Adrenal gland (tissue), 5 donors: ENCODE results near the gene TCF19.

ENCODE experiments used
- POLR2A ChIP-seq, 2 donors: fragments of 450-650 bp; IDR thresholded peaks; one replicate each; pipeline ENCODE4 v1.6.1; 2017; ENCODE audit warnings: antibody characterized with exemption in 2 of 2, mild to moderate bottlenecking in 2 of 2, moderate library complexity in 1 of 2
- TF ChIP-seq, protein P1 (sequence below), 6 experiments: fragments of 450-650 bp in 4 of 6; fragments of 200-600 bp in 2 of 6; sonication (generic) in 1 of 6; IDR thresholded peaks; 1 replicate in 5 of 6; 2 replicates in 1 of 6; pipeline versions ENCODE4 v1.5.1 to v1.8.0; 2016 to 2021; ENCODE audit warnings: antibody characterized with exemption in 6 of 6, mild to moderate bottlenecking in 2 of 6, moderate library complexity in 1 of 6
- donor health status: DM: no; HTN: no; CAD: no.

DNA sequence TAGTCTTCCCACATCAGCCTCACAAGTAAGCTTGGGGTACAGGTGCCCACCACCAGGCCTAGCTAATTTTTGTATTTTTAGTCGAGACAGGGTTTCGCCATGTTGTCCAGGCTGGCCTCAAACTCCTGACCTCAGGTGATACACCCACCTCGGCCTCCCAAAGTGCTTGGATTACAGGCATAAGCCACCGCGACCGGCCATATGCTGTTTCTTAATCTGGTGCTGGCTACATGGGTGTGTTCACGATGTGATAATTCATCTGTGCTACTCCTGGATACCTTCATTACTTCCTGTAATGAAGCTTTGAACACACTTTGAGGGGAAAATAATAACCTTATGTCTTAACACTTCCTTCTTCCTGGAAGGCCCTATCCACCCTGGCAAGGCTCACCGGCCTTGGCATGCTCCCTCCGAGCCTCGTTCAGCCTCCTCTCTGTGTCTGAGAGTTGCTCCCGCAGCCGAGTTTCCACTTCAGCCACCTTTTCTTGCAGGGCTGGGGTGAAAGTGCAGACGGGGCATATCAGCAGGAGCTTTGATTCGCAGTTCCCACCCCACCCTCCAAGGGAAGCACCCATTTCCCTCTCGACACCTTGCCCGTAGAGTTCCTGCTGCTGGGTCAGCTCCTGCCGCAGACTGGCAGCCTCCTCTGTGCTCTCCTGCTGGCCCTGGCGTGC, 14.0 kb upstream of the TCF19 start:
- no peak for TF ChIP-seq POLR2A (IDR thresholded peaks at IDR 0.05)
- TF ChIP-seq, protein P1, sequence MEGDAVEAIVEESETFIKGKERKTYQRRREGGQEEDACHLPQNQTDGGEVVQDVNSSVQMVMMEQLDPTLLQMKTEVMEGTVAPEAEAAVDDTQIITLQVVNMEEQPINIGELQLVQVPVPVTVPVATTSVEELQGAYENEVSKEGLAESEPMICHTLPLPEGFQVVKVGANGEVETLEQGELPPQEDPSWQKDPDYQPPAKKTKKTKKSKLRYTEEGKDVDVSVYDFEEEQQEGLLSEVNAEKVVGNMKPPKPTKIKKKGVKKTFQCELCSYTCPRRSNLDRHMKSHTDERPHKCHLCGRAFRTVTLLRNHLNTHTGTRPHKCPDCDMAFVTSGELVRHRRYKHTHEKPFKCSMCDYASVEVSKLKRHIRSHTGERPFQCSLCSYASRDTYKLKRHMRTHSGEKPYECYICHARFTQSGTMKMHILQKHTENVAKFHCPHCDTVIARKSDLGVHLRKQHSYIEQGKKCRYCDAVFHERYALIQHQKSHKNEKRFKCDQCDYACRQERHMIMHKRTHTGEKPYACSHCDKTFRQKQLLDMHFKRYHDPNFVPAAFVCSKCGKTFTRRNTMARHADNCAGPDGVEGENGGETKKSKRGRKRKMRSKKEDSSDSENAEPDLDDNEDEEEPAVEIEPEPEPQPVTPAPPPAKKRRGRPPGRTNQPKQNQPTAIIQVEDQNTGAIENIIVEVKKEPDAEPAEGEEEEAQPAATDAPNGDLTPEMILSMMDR (IDR thresholded peaks at IDR 0.05) = no peak
